Fibroblast of villous mesenchyme (primary cell): ENCODE results near the gene NAGLU. TPM values are rescaled to one million over a fixed set of nuclear protein-coding genes. Genes with fewer than 3 reads are reported as not detected.
A peak's percentile ranks its signal among the peaks of the same experiment; 100 is the strongest.

ENCODE experiments used
- DNase-seq: peaks from one replicate; pipeline ENCODE4 v3.0.0-alpha.2; 2010; ENCODE audit warnings: low read depth
- H3K4me3 ChIP-seq: 2 replicates; pipeline ENCODE4 v1.5.1; 2011; ENCODE audit warnings: low read depth, mild to moderate bottlenecking, low read length
- total RNA-seq: library from RNA; depleted of rRNA; stranded (reverse); fragments of >200 nt; gene quantifications from 2 replicates; pipeline ENCODE4 v1.2.3, GENCODE V29; 2012
- TF ChIP-seq, protein P1 (sequence below): IDR thresholded peaks from 2 replicates; pipeline ENCODE4 v1.5.1; 2012; ENCODE audit warnings: low read depth, mild to moderate bottlenecking, low read length; ENCODE audit not compliant: insufficient read depth

NAGLU gene
- total RNA-seq, 1 donor = 28.5 TPM

DNA sequence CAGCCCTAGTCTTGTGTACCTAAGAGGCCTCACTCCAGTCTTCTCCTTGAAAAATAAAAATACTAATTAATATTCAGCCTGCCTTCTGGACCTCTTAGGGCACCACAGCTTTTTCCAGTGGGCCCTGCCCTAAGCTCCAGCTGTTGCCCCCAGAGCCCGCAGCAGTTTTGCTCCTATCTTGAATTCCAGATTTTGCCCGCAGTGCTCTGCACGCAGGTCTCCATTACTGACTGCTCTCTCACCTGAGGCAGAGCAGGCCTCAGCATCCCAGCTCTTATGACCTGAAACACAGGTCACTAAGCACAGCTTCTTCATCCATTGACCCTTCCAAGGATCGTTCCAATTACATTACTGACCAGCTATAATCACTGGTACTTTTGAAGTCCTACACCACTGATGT, 28.4 kb upstream of the NAGLU start:
- no peak for DNase-seq
- H3K4me3 ChIP-seq = no peak overlapping the region
- TF ChIP-seq, protein P1, sequence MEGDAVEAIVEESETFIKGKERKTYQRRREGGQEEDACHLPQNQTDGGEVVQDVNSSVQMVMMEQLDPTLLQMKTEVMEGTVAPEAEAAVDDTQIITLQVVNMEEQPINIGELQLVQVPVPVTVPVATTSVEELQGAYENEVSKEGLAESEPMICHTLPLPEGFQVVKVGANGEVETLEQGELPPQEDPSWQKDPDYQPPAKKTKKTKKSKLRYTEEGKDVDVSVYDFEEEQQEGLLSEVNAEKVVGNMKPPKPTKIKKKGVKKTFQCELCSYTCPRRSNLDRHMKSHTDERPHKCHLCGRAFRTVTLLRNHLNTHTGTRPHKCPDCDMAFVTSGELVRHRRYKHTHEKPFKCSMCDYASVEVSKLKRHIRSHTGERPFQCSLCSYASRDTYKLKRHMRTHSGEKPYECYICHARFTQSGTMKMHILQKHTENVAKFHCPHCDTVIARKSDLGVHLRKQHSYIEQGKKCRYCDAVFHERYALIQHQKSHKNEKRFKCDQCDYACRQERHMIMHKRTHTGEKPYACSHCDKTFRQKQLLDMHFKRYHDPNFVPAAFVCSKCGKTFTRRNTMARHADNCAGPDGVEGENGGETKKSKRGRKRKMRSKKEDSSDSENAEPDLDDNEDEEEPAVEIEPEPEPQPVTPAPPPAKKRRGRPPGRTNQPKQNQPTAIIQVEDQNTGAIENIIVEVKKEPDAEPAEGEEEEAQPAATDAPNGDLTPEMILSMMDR = no peak

DNA sequence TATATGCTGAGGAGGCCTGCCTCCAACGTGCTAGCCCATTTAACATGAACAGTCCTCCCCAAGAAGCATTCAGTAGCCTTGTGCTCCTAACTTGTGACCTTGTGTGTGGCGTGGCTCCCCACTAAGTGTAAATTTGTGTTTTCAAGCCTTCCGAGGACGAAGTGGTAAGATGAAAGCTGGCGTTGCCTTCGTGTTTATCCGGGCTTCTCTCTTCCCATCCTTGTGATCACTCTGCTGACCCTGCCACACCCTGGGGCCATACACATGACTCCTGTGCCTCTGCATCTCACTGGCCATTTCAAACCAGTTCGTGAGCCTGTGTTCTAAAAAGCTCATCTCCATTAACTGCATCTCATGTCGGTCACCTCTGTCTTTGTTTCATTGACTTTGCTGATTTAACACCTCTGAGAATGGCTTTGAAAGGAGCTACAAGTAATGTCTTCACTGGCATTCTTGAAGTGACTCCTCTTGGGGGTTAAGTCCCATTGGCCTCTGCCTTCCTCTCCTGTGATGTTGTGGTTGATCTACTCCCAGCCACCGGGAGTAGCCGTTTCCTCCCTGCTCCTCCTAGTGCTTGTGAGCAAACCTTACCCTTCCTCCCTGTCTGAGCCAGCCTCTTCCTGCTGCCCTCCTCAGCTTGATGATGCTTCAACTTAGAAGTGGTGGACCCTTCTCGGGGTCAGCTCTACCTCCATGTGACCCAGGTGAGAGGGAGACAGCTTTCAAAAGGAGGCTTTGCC, 27.4 kb upstream of the NAGLU start:
- no peak for DNase-seq
- TF ChIP-seq, protein P1 = no peak
- no peak overlapping the region for H3K4me3 ChIP-seq

DNA sequence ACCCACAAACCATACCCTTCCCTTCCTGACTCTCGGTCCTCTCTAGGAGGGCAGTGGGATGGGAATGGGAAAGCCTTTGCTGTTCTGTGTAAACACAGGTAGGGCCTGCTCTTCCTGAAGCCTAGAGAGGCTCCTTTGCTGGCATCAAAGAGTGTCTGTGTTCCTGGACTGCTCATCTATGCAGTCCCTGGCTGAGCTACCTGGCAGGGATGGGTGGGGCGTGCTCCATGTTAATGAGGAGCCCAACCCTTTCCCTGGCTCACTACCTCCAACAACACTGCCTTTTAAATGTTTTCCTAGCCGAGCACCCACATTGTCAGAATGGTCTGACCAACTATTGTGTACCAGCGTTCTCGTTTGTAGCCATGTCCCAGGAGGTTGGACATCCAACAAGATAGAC, 26.6 kb upstream of the NAGLU start:
- no peak for DNase-seq
- TF ChIP-seq, protein P1 = no peak
- no peak overlapping the region for H3K4me3 ChIP-seq

DNA sequence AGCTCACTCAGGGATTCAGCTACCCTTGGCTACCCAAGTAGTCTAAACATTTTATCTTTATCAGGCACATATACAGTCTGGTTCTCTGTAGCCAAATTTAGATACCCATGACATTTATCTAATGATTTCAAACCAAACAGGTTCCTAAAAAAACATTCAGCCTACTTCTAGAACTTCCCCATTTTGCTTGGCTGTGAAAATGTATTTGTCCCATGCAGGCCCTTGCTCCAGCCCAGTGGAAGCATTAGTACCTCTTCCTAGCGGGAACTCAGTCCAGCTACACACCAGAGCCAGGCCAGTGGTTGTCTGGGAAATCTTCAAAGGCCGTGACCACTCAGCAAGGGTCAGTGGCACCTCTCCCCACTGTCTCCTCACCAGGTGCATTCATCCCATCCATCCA, 26.2 kb upstream of the NAGLU start:
- TF ChIP-seq, protein P1 = no peak
- H3K4me3 ChIP-seq = no peak overlapping the region
- no peak for DNase-seq

DNA sequence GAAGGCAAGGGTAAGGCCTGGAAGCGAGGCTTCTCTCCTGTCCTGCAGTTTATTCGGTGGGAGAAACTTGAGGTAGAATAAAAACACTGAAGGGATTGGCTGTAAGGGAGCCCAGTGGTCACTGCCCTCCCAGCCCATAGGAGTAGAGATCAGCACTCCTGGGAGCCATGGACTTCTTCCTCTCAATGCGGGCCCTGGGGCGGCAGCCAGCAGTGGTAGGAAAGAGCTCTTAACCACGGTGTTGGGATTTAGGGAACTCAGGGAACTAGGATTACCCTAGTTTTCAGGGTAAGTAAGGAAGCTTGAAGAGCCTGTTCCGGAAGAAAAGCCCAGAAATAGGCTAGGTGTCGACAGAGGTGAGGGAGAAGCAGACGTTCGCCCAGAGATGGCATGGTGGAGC, 23.8 kb upstream of the NAGLU start:
- no peak for DNase-seq
- no peak overlapping the region for H3K4me3 ChIP-seq
- TF ChIP-seq, protein P1 = no peak

DNA sequence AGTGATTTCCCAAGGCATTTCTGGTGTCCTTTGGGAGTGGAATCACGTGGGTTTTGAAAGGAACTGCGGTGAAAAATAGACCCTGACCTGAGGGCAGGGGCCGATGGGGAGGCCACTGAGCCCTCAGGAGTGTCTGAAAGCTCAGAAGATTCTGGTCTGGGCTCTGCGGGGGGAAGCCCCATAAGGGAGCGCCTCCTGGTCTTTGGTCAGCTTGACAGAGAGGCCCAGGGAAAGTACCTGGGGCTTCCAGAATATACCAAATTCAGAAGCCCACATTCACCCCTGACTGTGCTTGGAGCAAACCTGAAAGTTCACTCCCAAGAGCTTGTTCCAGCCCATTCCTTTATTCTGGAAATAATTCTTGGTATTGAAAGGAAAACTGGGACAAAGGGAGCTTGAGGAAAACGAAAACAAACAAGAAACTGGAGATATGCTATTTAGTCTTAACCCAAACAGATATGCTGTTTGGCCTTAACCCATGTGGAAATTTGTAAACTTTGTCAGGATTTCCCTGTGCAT, 23.2 kb upstream of the NAGLU start:
- no peak overlapping the region for H3K4me3 ChIP-seq
- peak; percentile 72 for DNase-seq
- TF ChIP-seq, protein P1 = no peak

DNA sequence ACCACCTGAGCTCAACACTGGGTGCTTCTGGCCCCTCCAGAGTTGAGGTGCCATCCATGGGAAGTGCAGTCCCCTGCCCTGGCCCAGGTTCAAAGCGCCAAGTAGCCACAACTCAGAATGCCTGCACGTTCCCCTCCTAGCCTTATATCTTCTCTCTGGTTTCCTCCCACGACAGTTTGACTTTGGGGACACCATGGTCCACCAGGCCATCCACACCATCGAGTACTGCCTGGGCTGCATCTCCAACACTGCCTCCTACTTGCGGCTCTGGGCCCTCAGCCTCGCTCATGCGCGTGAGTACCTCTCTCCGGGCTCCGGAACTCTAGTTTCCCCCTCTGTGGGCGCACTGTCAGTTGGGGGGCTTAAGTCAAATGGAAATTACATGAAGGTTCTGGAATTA, 22.4 kb upstream of the NAGLU start:
- no peak for DNase-seq
- TF ChIP-seq, protein P1 = no peak
- H3K4me3 ChIP-seq = no peak overlapping the region
